Keratinocyte (primary cell): ENCODE measurements around the gene KRT3. TPM values are rescaled to one million over a fixed set of nuclear protein-coding genes. Genes with fewer than 3 reads are reported as not detected.

Experiments
- DNase-seq: peaks from one replicate; pipeline ENCODE4 v3.0.0-alpha.2; 2011; ENCODE audit warnings: low read depth, missing footprints, low spot score
- FAIRE-seq: peaks from 2 replicates; lab custom pipeline; 2011; peaks lifted over from hg19 to GRCh38; lab: Jason Lieb, UNC
- H2AFZ ChIP-seq: 2 replicates; pipeline ENCODE4 v1.6.0; 2012; ENCODE audit warnings: low read length, control low read depth, inconsistent platforms; ENCODE audit not compliant: control insufficient read depth
- H3K27ac ChIP-seq: 2 replicates; pipeline ENCODE4 v1.5.1; 2011; ENCODE audit warnings: low read length; ENCODE audit not compliant: control insufficient read depth, insufficient read depth
- H3K27me3 ChIP-seq: 3 replicates; pipeline ENCODE4 v1.6.0; 2011; ENCODE audit warnings: low read length; ENCODE audit not compliant: control insufficient read depth, insufficient read depth; ENCODE audit errors: extremely low read depth
- H3K36me3 ChIP-seq, 2 experiments: 2 replicates in 1 of 2; 3 replicates in 1 of 2; pipeline ENCODE4 v1.5.1; 2011; ENCODE audit warnings: low read length in 2 of 2, mild to moderate bottlenecking in 1 of 2; ENCODE audit not compliant: control insufficient read depth in 2 of 2, insufficient read depth in 2 of 2; ENCODE audit errors: extremely low read depth in 1 of 2
- H3K4me1 ChIP-seq: 3 replicates; pipeline ENCODE4 v1.5.1; 2011; ENCODE audit warnings: low read length; ENCODE audit not compliant: control insufficient read depth, insufficient read depth; ENCODE audit errors: extremely low read depth
- H3K4me2 ChIP-seq: 3 replicates; pipeline ENCODE4 v1.6.0; 2011; ENCODE audit warnings: low read depth, low read length; ENCODE audit not compliant: control insufficient read depth, insufficient read depth; ENCODE audit errors: extremely low read depth
- H3K4me3 ChIP-seq, 3 experiments: fragments of 200-600 bp in 1 of 3; sonication (generic) in 1 of 3; 2 replicates in 2 of 3; 3 replicates in 1 of 3; pipeline ENCODE4 v1.5.1; 2011 to 2016; ENCODE audit warnings: low read length in 3 of 3, mild to moderate bottlenecking in 3 of 3, control low read depth in 2 of 3, inconsistent platforms in 1 of 3, low read depth in 1 of 3, mixed read lengths in 1 of 3, mixed run types in 1 of 3, moderate library complexity in 1 of 3; ENCODE audit not compliant: control insufficient read depth in 2 of 3, insufficient read depth in 2 of 3; ENCODE audit errors: extremely low read depth in 1 of 3
- H3K79me2 ChIP-seq: 2 replicates; pipeline ENCODE4 v1.6.0; 2012; ENCODE audit warnings: low read length; ENCODE audit not compliant: control insufficient read depth, insufficient read depth
- H3K9ac ChIP-seq: 3 replicates; pipeline ENCODE4 v1.6.0; 2011; ENCODE audit warnings: low read length; ENCODE audit not compliant: control insufficient read depth, insufficient read depth; ENCODE audit errors: extremely low read depth
- H3K9me1 ChIP-seq: 3 replicates; pipeline ENCODE4 v1.6.0; 2011; ENCODE audit warnings: low read length; ENCODE audit not compliant: control insufficient read depth, insufficient read depth; ENCODE audit errors: extremely low read depth
- H3K9me3 ChIP-seq: 2 replicates; pipeline ENCODE4 v1.5.1; 2012; ENCODE audit warnings: low read depth, low read length; ENCODE audit not compliant: control insufficient read depth
- H4K20me1 ChIP-seq: 3 replicates; pipeline ENCODE4 v1.6.0; 2011; ENCODE audit warnings: low read length; ENCODE audit not compliant: control insufficient read depth, insufficient read depth; ENCODE audit errors: extremely low read depth
- EZH2 ChIP-seq: IDR thresholded peaks from one replicate; pipeline ENCODE4 v1.6.1; 2012; ENCODE audit warnings: inconsistent platforms, mild to moderate bottlenecking, low read length, moderate library complexity
- dilution Hi-C: fragments of 300-500 bp; cut with MboI; formaldehyde crosslinking; loops from one replicate; pipeline ENCODE4 v1.7.0; 2020; ENCODE audit warnings: low sequenced_read_pairs; ENCODE audit not compliant: extremely low pct_ligation_motif_present
- polyA plus RNA-seq, 5 experiments: library from polyadenylated mRNA; depleted of rRNA in 3 of 5; stranded (reverse) in 3 of 5; stranded (forward) in 1 of 5; unstranded in 1 of 5; fragments of >200 nt; gene quantifications; 1 replicate in 1 of 5; 2 replicates in 3 of 5; 3 replicates in 1 of 5; pipeline versions ENCODE4 v1.2.1 to v1.2.3, GENCODE V29; 2011 to 2012; ENCODE audit warnings: missing spikeins in 2 of 5, low read depth in 1 of 5, low replicate concordance in 1 of 5
- TF ChIP-seq, protein P1 (sequence below), 3 experiments: IDR thresholded peaks in 1 of 3; conservative IDR thresholded peaks in 1 of 3; optimal IDR thresholded peaks in 1 of 3; 2 replicates in 2 of 3; 3 replicates in 1 of 3; pipeline versions ENCODE3 to v1.5.1; 2011; ENCODE audit warnings: low read length in 3 of 3, mild to moderate bottlenecking in 3 of 3, moderate library complexity in 2 of 3, control low read depth in 1 of 3, inconsistent platforms in 1 of 3; ENCODE audit not compliant: insufficient read depth in 2 of 3; ENCODE audit errors: extremely low read depth in 1 of 3

KRT3 gene
- polyA plus RNA-seq, 1 donor (not counting 4 experiments of a cell fraction or from before 2014, with no cell fraction given) = 0.29 TPM

DNA sequence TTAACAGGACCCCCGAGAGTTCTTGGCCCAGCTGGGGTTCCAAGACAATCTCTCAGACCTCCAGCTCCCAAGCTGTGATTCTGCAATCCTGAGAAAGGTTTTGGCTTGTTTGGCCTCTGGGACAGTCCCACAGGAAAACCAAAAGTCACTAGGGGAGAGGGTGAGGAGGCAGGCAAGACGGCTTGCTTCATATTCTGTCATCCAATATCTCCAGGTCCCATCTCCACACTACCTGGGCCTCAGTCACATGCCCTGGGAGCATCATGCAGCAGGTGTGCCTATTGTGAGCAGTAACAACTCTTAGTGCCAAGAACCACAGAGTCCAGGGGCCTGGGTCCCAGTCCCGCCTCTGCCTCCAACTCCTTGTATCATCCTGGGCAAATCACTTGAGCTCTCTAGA is 36.5 kb upstream of the KRT3 start:
- dilution Hi-C loops = no loop called here
- H3K9me1 ChIP-seq = no peaks in the 10 kb centered on the region
- no peak overlapping the region for H2AFZ ChIP-seq
- H3K36me3 ChIP-seq = no peaks in the 10 kb centered on the region
- no peaks in the 10 kb centered on the region for H3K9me3 ChIP-seq
- DNase-seq = no peak
- H4K20me1 ChIP-seq = no peaks in the 10 kb centered on the region
- FAIRE-seq = no peak
- no peak overlapping the region for H3K4me2 ChIP-seq
- H3K4me1 ChIP-seq = peaks cover 8% of the 10 kb centered on the region
- no peaks in the 10 kb centered on the region for H3K79me2 ChIP-seq
- no peaks in the 10 kb centered on the region for H3K27me3 ChIP-seq
- H3K27ac ChIP-seq = no peak overlapping the region
- no peak overlapping the region for H3K9ac ChIP-seq
- TF ChIP-seq, protein P1, sequence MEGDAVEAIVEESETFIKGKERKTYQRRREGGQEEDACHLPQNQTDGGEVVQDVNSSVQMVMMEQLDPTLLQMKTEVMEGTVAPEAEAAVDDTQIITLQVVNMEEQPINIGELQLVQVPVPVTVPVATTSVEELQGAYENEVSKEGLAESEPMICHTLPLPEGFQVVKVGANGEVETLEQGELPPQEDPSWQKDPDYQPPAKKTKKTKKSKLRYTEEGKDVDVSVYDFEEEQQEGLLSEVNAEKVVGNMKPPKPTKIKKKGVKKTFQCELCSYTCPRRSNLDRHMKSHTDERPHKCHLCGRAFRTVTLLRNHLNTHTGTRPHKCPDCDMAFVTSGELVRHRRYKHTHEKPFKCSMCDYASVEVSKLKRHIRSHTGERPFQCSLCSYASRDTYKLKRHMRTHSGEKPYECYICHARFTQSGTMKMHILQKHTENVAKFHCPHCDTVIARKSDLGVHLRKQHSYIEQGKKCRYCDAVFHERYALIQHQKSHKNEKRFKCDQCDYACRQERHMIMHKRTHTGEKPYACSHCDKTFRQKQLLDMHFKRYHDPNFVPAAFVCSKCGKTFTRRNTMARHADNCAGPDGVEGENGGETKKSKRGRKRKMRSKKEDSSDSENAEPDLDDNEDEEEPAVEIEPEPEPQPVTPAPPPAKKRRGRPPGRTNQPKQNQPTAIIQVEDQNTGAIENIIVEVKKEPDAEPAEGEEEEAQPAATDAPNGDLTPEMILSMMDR (optimal IDR thresholded peaks at IDR 0.05 in 1 of 3, IDR thresholded peaks at IDR 0.05 in 1 of 3, conservative IDR thresholded peaks at IDR 0.05 in 1 of 3; ENCODE audit: extremely low read depth in 1 of 3, insufficient read depth in 2 of 3, low read length in 3 of 3) = no peak
- no peak for TF ChIP-seq EZH2
- no peak overlapping the region for H3K4me3 ChIP-seq

DNA sequence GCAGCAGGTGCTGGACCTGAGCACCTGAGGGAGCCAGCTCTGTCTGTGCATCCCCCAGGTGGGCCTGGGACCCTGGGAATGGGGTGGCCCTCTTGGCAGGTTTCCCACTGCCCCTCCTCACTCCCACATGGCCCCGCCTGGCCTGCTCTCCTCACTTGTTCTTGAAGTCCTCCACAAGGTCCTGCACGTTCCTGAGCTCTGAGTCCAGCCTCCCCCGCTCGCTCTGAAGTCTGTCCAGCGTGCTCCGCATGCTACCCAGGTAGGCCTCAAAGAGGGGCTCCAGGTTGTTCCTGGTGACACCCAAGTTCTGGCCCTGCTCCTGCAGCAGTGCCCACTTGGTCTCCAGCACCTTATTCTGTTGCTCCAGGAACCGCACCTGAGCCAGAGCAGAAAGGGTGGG is 35.3 kb upstream of the KRT3 start:
- Histone ChIP-seq H3K9ac (no peak overlapping the region), H4K20me1 (no peaks in the 10 kb centered on the region), H3K27ac (no peak overlapping the region), H3K27me3 (no peaks in the 10 kb centered on the region), H3K4me2 (no peak overlapping the region), H3K36me3 (no peaks in the 10 kb centered on the region), H3K9me3 (no peaks in the 10 kb centered on the region), H3K4me1 (peaks cover 2% of the 10 kb centered on the region), H3K9me1 (no peaks in the 10 kb centered on the region), H3K79me2 (no peaks in the 10 kb centered on the region), H2AFZ (no peak overlapping the region), H3K4me3 (no peak overlapping the region)
- FAIRE-seq = no peak
- dilution Hi-C loops = no loop called here
- DNase-seq = no peak
- TF ChIP-seq EZH2 = no peak
- TF ChIP-seq, protein P1 (optimal IDR thresholded peaks at IDR 0.05 in 1 of 3, IDR thresholded peaks at IDR 0.05 in 1 of 3, conservative IDR thresholded peaks at IDR 0.05 in 1 of 3; ENCODE audit: extremely low read depth in 1 of 3, insufficient read depth in 2 of 3, low read length in 3 of 3) = no peak
